SK-N-SH treated with all-trans-retinoic acid at 6 μM for 48 hours (cell line): ENCODE measurements around the gene DNAH9.

Source experiments
- ATAC-seq: fragments of 200-7000 bp; cut with Tn5 transposase; 3 replicates; pipeline ENCODE4 v1.9.1; 2020; ENCODE audit warnings: mild to moderate bottlenecking, moderate library complexity
- ARNTL ChIP-seq: fragments of 450-650 bp; formaldehyde crosslinking; IDR thresholded peaks from 2 replicates; pipeline ENCODE4 v1.5.0; 2020; ENCODE audit warnings: low read depth, mild to moderate bottlenecking, moderate library complexity, borderline replicate concordance
- BACH2 ChIP-seq: fragments of 250-450 bp; sonication (Bioruptor Pico); IDR thresholded peaks from 2 replicates; pipeline ENCODE4 v1.9.0; 2021; ENCODE audit warnings: mild to moderate bottlenecking, borderline replicate concordance
- CSDC2 ChIP-seq: fragments of 250-450 bp; sonication (Bioruptor Pico); IDR thresholded peaks from 2 replicates; pipeline ENCODE4 v1.5.0; 2020; ENCODE audit warnings: mild to moderate bottlenecking, moderate library complexity
- ESRRG ChIP-seq: fragments of 250-450 bp; sonication (Bioruptor Pico); IDR thresholded peaks from 2 replicates; pipeline ENCODE4 v1.6.1; 2021; ENCODE audit warnings: mild to moderate bottlenecking
- GLIS3 ChIP-seq: fragments of 250-450 bp; sonication (Bioruptor Pico); IDR thresholded peaks from 2 replicates; pipeline ENCODE4 v1.5.0; 2020; ENCODE audit warnings: mild to moderate bottlenecking, moderate library complexity
- ISL1 ChIP-seq: fragments of 250-450 bp; sonication (Bioruptor Pico); IDR thresholded peaks from 2 replicates; pipeline ENCODE4 v2.1.2; 2022; ENCODE audit warnings: mild to moderate bottlenecking, moderate library complexity
- OSR1 ChIP-seq: fragments of 250-450 bp; sonication (Bioruptor Pico); IDR thresholded peaks from 2 replicates; pipeline ENCODE4 v1.8.0; 2022; ENCODE audit warnings: moderate library complexity, mild to moderate bottlenecking, inconsistent platforms
- PPARA ChIP-seq: fragments of 250-450 bp; sonication (Bioruptor Pico); IDR thresholded peaks from 2 replicates; pipeline ENCODE4 v1.5.0; 2020; ENCODE audit warnings: mild to moderate bottlenecking, borderline replicate concordance
- RARB ChIP-seq: fragments of 250-450 bp; sonication (Bioruptor Pico); IDR thresholded peaks from 2 replicates; pipeline ENCODE4 v1.8.0; 2021; ENCODE audit warnings: mild to moderate bottlenecking, moderate library complexity
- TCF4 ChIP-seq: fragments of 250-450 bp; sonication (Bioruptor Pico); IDR thresholded peaks from 2 replicates; pipeline ENCODE4 v1.8.0; 2021; ENCODE audit warnings: mild to moderate bottlenecking, moderate library complexity, borderline replicate concordance
- TOX ChIP-seq: fragments of 250-450 bp; sonication (Bioruptor Pico); IDR thresholded peaks from 2 replicates; pipeline ENCODE4 v1.8.0; 2021; ENCODE audit warnings: mild to moderate bottlenecking, moderate library complexity, borderline replicate concordance
- ZFP3 ChIP-seq: fragments of 250-450 bp; sonication (Bioruptor Pico); IDR thresholded peaks from 2 replicates; pipeline ENCODE4 v1.5.0; 2020; ENCODE audit warnings: mild to moderate bottlenecking, moderate library complexity
- ZFP30 ChIP-seq: fragments of 450-650 bp; formaldehyde crosslinking; IDR thresholded peaks from 2 replicates; pipeline ENCODE4 v1.5.0; 2022; ENCODE audit warnings: mild to moderate bottlenecking, moderate library complexity
- ZNF565 ChIP-seq: fragments of 450-650 bp; formaldehyde crosslinking; conservative IDR thresholded peaks from 2 replicates; pipeline ENCODE4 v1.5.0; 2020; ENCODE audit warnings: low read depth, mild to moderate bottlenecking, moderate library complexity
- ZNF70 ChIP-seq: fragments of 450-650 bp; formaldehyde crosslinking; IDR thresholded peaks from 2 replicates; pipeline ENCODE4 v1.5.0; 2020; ENCODE audit warnings: mild to moderate bottlenecking, moderate library complexity
- ZNF8 ChIP-seq: fragments of 450-650 bp; formaldehyde crosslinking; IDR thresholded peaks from 2 replicates; pipeline ENCODE4 v1.5.0; 2020; ENCODE audit warnings: mild to moderate bottlenecking, moderate library complexity
- TF ChIP-seq, protein P1 (sequence below): fragments of 250-450 bp; sonication (Bioruptor Pico); IDR thresholded peaks from 2 replicates; pipeline ENCODE4 v1.8.0; 2021; ENCODE audit warnings: low read depth, mild to moderate bottlenecking, moderate library complexity, borderline replicate concordance
- TF ChIP-seq, protein P2 (sequence below): fragments of 250-450 bp; sonication (Bioruptor Pico); IDR thresholded peaks from 2 replicates; pipeline ENCODE4 v1.5.1; 2020; ENCODE audit warnings: low read depth, mild to moderate bottlenecking, moderate library complexity
- TF ChIP-seq, protein P3 (sequence below): fragments of 250-450 bp; sonication (Bioruptor Pico); IDR thresholded peaks from 2 replicates; pipeline ENCODE4 v1.5.0; 2020; ENCODE audit warnings: mild to moderate bottlenecking, moderate library complexity
- TF ChIP-seq, protein P4 (sequence below): fragments of 250-450 bp; sonication (Bioruptor Pico); IDR thresholded peaks from 2 replicates; pipeline ENCODE4 v1.5.1; 2021; ENCODE audit warnings: mild to moderate bottlenecking, moderate library complexity
- TF ChIP-seq, protein P5 (sequence below): fragments of 250-450 bp; sonication (Bioruptor Pico); IDR thresholded peaks from 2 replicates; pipeline ENCODE4 v1.8.0; 2020; ENCODE audit warnings: mild to moderate bottlenecking, moderate library complexity, borderline replicate concordance

The DNAH9 gene

DNA sequence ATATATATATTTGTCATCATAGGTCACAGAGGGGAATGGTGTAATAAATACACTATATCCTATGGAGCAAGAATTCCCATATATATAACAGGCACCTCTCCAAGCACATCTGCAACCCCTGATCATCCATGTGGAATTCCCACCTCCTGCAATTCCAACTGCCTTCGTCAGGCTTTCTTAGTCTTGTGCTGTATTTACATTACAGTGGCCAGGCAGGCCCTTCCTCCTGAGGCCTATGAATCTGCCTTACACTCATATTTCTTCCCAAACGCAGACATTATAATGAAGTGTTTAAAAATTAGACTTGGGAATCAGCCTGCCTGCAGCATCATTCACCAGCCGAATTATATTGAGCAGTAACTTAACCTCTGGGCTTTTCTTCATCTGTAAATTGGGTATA is 19.3 kb upstream of the DNAH9 start (continued):
- TF ChIP-seq, protein P1, sequence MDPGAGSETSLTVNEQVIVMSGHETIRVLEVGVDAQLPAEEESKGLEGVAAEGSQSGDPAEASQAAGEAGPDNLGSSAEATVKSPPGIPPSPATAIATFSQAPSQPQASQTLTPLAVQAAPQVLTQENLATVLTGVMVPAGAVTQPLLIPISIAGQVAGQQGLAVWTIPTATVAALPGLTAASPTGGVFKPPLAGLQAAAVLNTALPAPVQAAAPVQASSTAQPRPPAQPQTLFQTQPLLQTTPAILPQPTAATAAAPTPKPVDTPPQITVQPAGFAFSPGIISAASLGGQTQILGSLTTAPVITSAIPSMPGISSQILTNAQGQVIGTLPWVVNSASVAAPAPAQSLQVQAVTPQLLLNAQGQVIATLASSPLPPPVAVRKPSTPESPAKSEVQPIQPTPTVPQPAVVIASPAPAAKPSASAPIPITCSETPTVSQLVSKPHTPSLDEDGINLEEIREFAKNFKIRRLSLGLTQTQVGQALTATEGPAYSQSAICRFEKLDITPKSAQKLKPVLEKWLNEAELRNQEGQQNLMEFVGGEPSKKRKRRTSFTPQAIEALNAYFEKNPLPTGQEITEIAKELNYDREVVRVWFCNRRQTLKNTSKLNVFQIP (CRISPR knock-in tag): no peak
- TF ChIP-seq ZFP30 (no peak), ZNF70 (CRISPR knock-in tag) (no peak)

DNA sequence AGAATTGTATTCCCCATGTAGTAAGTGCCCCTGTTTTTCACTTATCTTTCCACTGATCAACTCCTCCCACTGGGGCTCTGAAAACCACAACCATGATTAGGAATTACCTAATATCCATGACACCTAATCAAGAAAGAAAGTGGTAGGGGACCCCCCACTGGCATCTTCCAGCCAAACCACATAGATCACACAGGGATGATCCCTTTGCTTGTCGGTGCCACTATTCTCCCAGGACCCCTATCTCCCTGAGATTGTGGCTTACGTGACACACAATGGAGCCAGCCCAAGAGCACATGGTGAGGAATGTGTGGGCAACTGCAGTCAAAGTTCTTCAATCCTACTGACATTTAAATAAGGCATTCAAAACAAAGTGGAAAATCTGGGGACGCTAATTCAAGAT is 17.6 kb upstream of the DNAH9 start:
- TF ChIP-seq OSR1 (CRISPR knock-in tag) (no peak), ISL1 (CRISPR knock-in tag) (no peak), ESRRG (CRISPR knock-in tag) (no peak), ZFP30 (no peak), TCF4 (no peak), BACH2 (no peak), TOX (CRISPR knock-in tag) (no peak), ZNF70 (CRISPR knock-in tag) (no peak), ZFP3 (no peak), ARNTL (no peak)
- TF ChIP-seq, protein P2, sequence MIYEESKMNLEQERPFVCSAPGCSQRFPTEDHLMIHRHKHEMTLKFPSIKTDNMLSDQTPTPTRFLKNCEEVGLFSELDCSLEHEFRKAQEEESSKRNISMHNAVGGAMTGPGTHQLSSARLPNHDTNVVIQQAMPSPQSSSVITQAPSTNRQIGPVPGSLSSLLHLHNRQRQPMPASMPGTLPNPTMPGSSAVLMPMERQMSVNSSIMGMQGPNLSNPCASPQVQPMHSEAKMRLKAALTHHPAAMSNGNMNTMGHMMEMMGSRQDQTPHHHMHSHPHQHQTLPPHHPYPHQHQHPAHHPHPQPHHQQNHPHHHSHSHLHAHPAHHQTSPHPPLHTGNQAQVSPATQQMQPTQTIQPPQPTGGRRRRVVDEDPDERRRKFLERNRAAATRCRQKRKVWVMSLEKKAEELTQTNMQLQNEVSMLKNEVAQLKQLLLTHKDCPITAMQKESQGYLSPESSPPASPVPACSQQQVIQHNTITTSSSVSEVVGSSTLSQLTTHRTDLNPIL (CRISPR knock-in tag): no peak
- TF ChIP-seq, protein P1 (CRISPR knock-in tag): no peak
- ATAC-seq: no peak

DNA sequence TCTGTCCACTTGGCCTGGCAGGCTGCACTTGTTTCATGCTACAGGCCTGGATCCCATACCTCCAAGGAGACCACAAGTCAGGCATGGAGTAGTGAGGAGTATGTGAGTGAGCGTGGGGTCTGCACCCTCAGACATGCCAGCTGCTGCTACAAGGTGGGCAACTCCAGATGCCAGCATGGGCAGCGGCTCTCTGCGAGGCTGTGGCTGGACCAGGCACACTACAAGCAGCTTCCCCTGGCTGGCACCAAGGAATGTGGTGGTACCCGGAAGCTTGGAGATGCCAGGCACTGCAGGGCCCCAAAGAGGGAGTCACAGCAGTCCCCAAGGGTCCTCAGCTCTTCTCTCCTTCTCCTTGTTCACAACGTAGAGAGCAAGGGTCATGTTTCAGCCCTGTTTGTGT is 16.1 kb upstream of the DNAH9 start:
- ATAC-seq: no peak
- TF ChIP-seq, protein P3, sequence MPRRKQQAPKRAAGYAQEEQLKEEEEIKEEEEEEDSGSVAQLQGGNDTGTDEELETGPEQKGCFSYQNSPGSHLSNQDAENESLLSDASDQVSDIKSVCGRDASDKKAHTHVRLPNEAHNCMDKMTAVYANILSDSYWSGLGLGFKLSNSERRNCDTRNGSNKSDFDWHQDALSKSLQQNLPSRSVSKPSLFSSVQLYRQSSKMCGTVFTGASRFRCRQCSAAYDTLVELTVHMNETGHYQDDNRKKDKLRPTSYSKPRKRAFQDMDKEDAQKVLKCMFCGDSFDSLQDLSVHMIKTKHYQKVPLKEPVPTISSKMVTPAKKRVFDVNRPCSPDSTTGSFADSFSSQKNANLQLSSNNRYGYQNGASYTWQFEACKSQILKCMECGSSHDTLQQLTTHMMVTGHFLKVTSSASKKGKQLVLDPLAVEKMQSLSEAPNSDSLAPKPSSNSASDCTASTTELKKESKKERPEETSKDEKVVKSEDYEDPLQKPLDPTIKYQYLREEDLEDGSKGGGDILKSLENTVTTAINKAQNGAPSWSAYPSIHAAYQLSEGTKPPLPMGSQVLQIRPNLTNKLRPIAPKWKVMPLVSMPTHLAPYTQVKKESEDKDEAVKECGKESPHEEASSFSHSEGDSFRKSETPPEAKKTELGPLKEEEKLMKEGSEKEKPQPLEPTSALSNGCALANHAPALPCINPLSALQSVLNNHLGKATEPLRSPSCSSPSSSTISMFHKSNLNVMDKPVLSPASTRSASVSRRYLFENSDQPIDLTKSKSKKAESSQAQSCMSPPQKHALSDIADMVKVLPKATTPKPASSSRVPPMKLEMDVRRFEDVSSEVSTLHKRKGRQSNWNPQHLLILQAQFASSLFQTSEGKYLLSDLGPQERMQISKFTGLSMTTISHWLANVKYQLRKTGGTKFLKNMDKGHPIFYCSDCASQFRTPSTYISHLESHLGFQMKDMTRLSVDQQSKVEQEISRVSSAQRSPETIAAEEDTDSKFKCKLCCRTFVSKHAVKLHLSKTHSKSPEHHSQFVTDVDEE (CRISPR knock-in tag): no peak
- TF ChIP-seq, protein P2 (CRISPR knock-in tag): no peak
- TF ChIP-seq ESRRG (CRISPR knock-in tag) (no peak), PPARA (CRISPR knock-in tag) (no peak), ZNF8 (no peak), TCF4 (no peak), GLIS3 (CRISPR knock-in tag) (no peak), ARNTL (no peak), ZNF70 (CRISPR knock-in tag) (no peak), TOX (CRISPR knock-in tag) (no peak), ZFP30 (no peak), ISL1 (CRISPR knock-in tag) (no peak), RARB (no peak), CSDC2 (CRISPR knock-in tag) (no peak), OSR1 (CRISPR knock-in tag) (no peak), ZNF565 (no peak)
- TF ChIP-seq, protein P4, sequence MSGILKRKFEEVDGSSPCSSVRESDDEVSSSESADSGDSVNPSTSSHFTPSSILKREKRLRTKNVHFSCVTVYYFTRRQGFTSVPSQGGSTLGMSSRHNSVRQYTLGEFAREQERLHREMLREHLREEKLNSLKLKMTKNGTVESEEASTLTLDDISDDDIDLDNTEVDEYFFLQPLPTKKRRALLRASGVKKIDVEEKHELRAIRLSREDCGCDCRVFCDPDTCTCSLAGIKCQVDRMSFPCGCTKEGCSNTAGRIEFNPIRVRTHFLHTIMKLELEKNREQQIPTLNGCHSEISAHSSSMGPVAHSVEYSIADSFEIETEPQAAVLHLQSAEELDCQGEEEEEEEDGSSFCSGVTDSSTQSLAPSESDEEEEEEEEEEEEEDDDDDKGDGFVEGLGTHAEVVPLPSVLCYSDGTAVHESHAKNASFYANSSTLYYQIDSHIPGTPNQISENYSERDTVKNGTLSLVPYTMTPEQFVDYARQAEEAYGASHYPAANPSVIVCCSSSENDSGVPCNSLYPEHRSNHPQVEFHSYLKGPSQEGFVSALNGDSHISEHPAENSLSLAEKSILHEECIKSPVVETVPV (CRISPR knock-in tag): no peak
- TF ChIP-seq, protein P5, sequence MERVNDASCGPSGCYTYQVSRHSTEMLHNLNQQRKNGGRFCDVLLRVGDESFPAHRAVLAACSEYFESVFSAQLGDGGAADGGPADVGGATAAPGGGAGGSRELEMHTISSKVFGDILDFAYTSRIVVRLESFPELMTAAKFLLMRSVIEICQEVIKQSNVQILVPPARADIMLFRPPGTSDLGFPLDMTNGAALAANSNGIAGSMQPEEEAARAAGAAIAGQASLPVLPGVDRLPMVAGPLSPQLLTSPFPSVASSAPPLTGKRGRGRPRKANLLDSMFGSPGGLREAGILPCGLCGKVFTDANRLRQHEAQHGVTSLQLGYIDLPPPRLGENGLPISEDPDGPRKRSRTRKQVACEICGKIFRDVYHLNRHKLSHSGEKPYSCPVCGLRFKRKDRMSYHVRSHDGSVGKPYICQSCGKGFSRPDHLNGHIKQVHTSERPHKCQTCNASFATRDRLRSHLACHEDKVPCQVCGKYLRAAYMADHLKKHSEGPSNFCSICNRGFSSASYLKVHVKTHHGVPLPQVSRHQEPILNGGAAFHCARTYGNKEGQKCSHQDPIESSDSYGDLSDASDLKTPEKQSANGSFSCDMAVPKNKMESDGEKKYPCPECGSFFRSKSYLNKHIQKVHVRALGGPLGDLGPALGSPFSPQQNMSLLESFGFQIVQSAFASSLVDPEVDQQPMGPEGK: no peak
- TF ChIP-seq, protein P1 (CRISPR knock-in tag): no peak
